Uterus (tissue), 4 donors: ENCODE results near the gene USP25. TPM values are rescaled to one million over a fixed set of nuclear protein-coding genes. Genes with fewer than 3 reads are reported as not detected.

ENCODE experiments used
- DNase-seq, 2 donors: peaks; one replicate each; pipeline ENCODE4 v3.0.0-alpha.2; 2019 to 2020
- H3K27ac ChIP-seq, 2 donors: fragments of 200-600 bp; sonication (generic); 1 replicate in 1 of 2; 2 replicates in 1 of 2; pipeline ENCODE4 v1.5.1; 2016 to 2018
- H3K27me3 ChIP-seq, 2 donors: fragments of 200-600 bp; sonication (generic); one replicate each; pipeline ENCODE4 v1.5.1; 2018 to 2019; ENCODE audit warnings: control low read depth in 1 of 2
- H3K36me3 ChIP-seq, 2 donors: fragments of 200-600 bp; sonication (generic); one replicate each; pipeline ENCODE4 v1.5.1; 2019; ENCODE audit warnings: control low read depth in 1 of 2
- H3K4me1 ChIP-seq, 2 donors: fragments of 200-600 bp; sonication (generic); one replicate each; pipeline ENCODE4 v1.5.1; 2018 to 2019; ENCODE audit warnings: control low read depth in 1 of 2
- H3K4me3 ChIP-seq, 2 donors: fragments of 200-600 bp; sonication (generic); 1 replicate in 1 of 2; 2 replicates in 1 of 2; pipeline ENCODE4 v1.5.1; 2018 to 2019; ENCODE audit warnings: mild to moderate bottlenecking in 1 of 2
- H3K9me3 ChIP-seq, 2 donors: fragments of 200-600 bp; sonication (generic); one replicate each; pipeline ENCODE4 v1.5.1; 2019; ENCODE audit warnings: control low read depth in 1 of 2
- POLR2A ChIP-seq, 2 donors: fragments of 450-650 bp; IDR thresholded peaks; one replicate each; pipeline ENCODE4 v1.6.1; 2016; ENCODE audit warnings: antibody characterized with exemption in 2 of 2, mild to moderate bottlenecking in 1 of 2, moderate library complexity in 1 of 2
- intact Hi-C: fragments of 100-400 bp; cut with DNase I; formaldehyde crosslinking; loops from one replicate; pipeline ENCODE4 v1.15.1; 2023; ENCODE audit warnings: low total_unique reads
- total RNA-seq, 4 donors: library from RNA; depleted of rRNA in 3 of 4; stranded (reverse); fragments of >200 nt in 3 of 4; gene quantifications; one replicate each; pipeline versions ENCODE4 v1.1.0 to v1.2.4, GENCODE V29; 2014 to 2023
- TF ChIP-seq, protein P1 (sequence below), 4 experiments: fragments of 200-600 bp in 2 of 4; fragments of 450-650 bp in 2 of 4; sonication (generic) in 2 of 4; IDR thresholded peaks; one replicate each; pipeline ENCODE4 v1.5.1; 2016 to 2019; ENCODE audit warnings: antibody characterized with exemption in 4 of 4, mild to moderate bottlenecking in 2 of 4, moderate library complexity in 1 of 4
- donor health status: DM: yes; HTN: yes; CAD: no.

The USP25 gene
- total RNA-seq, 4 donors from 2014 or later, result 34.6 to 97.5 (median 63.5) TPM

DNA sequence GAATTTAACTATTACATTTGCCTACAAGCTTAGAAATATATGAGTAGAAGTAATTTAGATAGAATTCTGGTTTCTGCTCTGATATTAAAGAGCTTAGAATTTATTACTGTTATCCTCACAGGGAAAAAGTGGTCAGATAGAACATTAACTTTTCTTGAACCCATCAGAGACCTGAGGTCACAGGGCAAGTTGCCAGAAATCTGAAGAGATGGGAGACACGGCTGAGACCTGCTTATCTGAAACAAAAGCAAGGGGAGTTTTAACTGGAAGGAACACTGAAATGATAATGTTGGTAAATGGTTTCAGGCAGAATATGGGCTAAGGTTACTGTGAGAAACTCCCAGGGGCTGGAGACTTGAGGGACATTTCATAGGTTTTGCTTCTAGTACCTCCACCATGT is 28.0 kb upstream of the USP25 start:
- no peak for DNase-seq
- no peak overlapping the region for H3K4me3 ChIP-seq
- intact Hi-C loops, result no loop called here
- H3K36me3 ChIP-seq, result no peaks in the 10 kb centered on the region
- H3K9me3 ChIP-seq, result no peaks in the 10 kb centered on the region
- H3K27me3 ChIP-seq, result no peaks in the 10 kb centered on the region
- H3K4me1 ChIP-seq, result no peaks in the 10 kb centered on the region
- TF ChIP-seq POLR2A (IDR thresholded peaks at IDR 0.05), result no peak
- TF ChIP-seq, protein P1, sequence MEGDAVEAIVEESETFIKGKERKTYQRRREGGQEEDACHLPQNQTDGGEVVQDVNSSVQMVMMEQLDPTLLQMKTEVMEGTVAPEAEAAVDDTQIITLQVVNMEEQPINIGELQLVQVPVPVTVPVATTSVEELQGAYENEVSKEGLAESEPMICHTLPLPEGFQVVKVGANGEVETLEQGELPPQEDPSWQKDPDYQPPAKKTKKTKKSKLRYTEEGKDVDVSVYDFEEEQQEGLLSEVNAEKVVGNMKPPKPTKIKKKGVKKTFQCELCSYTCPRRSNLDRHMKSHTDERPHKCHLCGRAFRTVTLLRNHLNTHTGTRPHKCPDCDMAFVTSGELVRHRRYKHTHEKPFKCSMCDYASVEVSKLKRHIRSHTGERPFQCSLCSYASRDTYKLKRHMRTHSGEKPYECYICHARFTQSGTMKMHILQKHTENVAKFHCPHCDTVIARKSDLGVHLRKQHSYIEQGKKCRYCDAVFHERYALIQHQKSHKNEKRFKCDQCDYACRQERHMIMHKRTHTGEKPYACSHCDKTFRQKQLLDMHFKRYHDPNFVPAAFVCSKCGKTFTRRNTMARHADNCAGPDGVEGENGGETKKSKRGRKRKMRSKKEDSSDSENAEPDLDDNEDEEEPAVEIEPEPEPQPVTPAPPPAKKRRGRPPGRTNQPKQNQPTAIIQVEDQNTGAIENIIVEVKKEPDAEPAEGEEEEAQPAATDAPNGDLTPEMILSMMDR (IDR thresholded peaks at IDR 0.05), result no peak
- H3K27ac ChIP-seq, result no peak overlapping the region

GRCh38 chr21:15703932-15704331 is 25.9 kb upstream of the USP25 start:
- no peak for DNase-seq
- Histone ChIP-seq H3K4me1 (no peaks in the 10 kb centered on the region), H3K27me3 (no peaks in the 10 kb centered on the region), H3K4me3 (no peak overlapping the region), H3K9me3 (no peaks in the 10 kb centered on the region), H3K27ac (no peak overlapping the region), H3K36me3 (no peaks in the 10 kb centered on the region)
- TF ChIP-seq POLR2A (IDR thresholded peaks at IDR 0.05), result no peak
- TF ChIP-seq, protein P1 (IDR thresholded peaks at IDR 0.05), result no peak
- intact Hi-C loops, result no loop called here

GRCh38 chr21:15706696-15707095 is 23.1 kb upstream of the USP25 start:
- Histone ChIP-seq H3K4me3 (no peak overlapping the region), H3K27ac (peak overlapping the region in 1 of 2 donors; percentile 42), H3K36me3 (no peaks in the 10 kb centered on the region), H3K27me3 (no peaks in the 10 kb centered on the region), H3K9me3 (no peaks in the 10 kb centered on the region), H3K4me1 (no peaks in the 10 kb centered on the region)
- peak in 1 of 2 donors; percentile 20 for DNase-seq
- intact Hi-C loops, result no loop called here
- TF ChIP-seq POLR2A (IDR thresholded peaks at IDR 0.05), result no peak
- TF ChIP-seq, protein P1 (IDR thresholded peaks at IDR 0.05), result no peak

- intact Hi-C loops, result no loop called here
- Histone ChIP-seq H3K27ac (no peak overlapping the region), H3K4me3 (no peak overlapping the region), H3K4me1 (no peaks in the 10 kb centered on the region), H3K36me3 (no peaks in the 10 kb centered on the region), H3K27me3 (no peaks in the 10 kb centered on the region), H3K9me3 (no peaks in the 10 kb centered on the region)
- TF ChIP-seq, protein P1 (IDR thresholded peaks at IDR 0.05), result no peak
- TF ChIP-seq POLR2A (IDR thresholded peaks at IDR 0.05), result no peak
- DNase-seq, result no peak
Observed at GRCh38 chr21:15713412-15713811, 16.4 kb upstream of the USP25 start.

DNA sequence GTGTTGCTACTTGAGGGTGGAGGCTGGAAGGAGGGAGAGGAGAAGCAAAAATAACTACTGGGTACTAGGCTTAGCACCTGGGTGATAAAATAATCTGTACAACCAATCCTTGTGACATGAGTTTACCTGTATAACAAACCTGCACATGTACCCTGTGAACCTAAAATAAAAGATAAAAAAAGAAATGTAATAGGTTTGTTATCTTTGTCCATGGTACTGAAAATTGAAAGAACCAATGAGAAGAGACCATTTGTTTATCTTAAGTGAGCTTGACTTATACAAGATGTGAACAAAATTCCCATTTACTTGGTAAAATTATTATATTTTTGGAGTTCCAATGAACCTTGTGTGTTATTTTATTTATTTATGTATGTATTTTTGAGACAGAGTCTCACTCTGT is 11.1 kb upstream of the USP25 start:
- H3K27ac ChIP-seq, result no peak overlapping the region
- no peak overlapping the region for H3K4me3 ChIP-seq
- intact Hi-C loops, result no loop called here
- no peak for TF ChIP-seq POLR2A (IDR thresholded peaks at IDR 0.05)
- TF ChIP-seq, protein P1 (IDR thresholded peaks at IDR 0.05), result no peak
- no peaks in the 10 kb centered on the region for H3K36me3 ChIP-seq
- no peak for DNase-seq
- no peaks in the 10 kb centered on the region for H3K4me1 ChIP-seq
- H3K9me3 ChIP-seq, result peaks cover 0 to 7% of the 10 kb centered on the region in 2 donors
- no peaks in the 10 kb centered on the region for H3K27me3 ChIP-seq
